ACC112 (cell line): ENCODE data around the gene ZNF326.
"Not testable (repeated sequence)": the region's sequence is repeated elsewhere in the genome, so short reads cannot be mapped to it uniquely, and the experiment has no call there.

Experiments
- H2AFZ ChIP-seq: fragments of 200-600 bp; sonication (generic); one replicate; pipeline ENCODE4 v1.6.0; 2017; ENCODE audit warnings: antibody characterized with exemption, low read length; ENCODE audit not compliant: unreplicated experiment
- H3K27ac ChIP-seq: fragments of 200-600 bp; sonication (generic); 2 replicates; pipeline ENCODE4 v1.5.1; 2014; ENCODE audit warnings: low read depth, mild to moderate bottlenecking, antibody characterized with exemption, low read length, moderate library complexity
- H3K27me3 ChIP-seq: fragments of 200-600 bp; sonication (generic); 2 replicates; pipeline ENCODE4 v1.6.1; 2014; ENCODE audit warnings: mild to moderate bottlenecking, antibody characterized with exemption, low read length, moderate library complexity, mixed read lengths; ENCODE audit not compliant: insufficient read depth
- H3K36me3 ChIP-seq: fragments of 200-600 bp; sonication (generic); 2 replicates; pipeline ENCODE4 v1.6.1; 2016; ENCODE audit warnings: mild to moderate bottlenecking, antibody characterized with exemption, low read length, moderate library complexity, mixed read lengths; ENCODE audit not compliant: insufficient read depth
- H3K4me1 ChIP-seq: fragments of 200-600 bp; sonication (generic); one replicate; pipeline ENCODE4 v1.6.1; 2016; ENCODE audit warnings: low read length, mixed read lengths; ENCODE audit not compliant: insufficient read depth, unreplicated experiment, control insufficient read depth
- H3K4me3 ChIP-seq: fragments of 200-600 bp; sonication (generic); 2 replicates; pipeline ENCODE4 v1.5.1; 2014; ENCODE audit warnings: mild to moderate bottlenecking, low read depth, low read length
- H3K79me2 ChIP-seq: fragments of 200-600 bp; sonication (generic); one replicate; pipeline ENCODE4 v1.6.0; 2016; ENCODE audit warnings: low read length; ENCODE audit not compliant: control insufficient read depth, unreplicated experiment, insufficient read depth

ZNF326 gene

GRCh38 chr1:89971600-89971999, 23.3 kb upstream of the ZNF326 start:
- Histone ChIP-seq H3K27ac (no peak overlapping the region), H3K4me1 (peaks cover 25% of the 10 kb centered on the region), H3K79me2 (no peaks in the 10 kb centered on the region), H3K27me3 (no peaks in the 10 kb centered on the region), H3K36me3 (no peaks in the 10 kb centered on the region), H2AFZ (no peak overlapping the region), H3K4me3 (no peak overlapping the region)

- Histone ChIP-seq H3K4me1 (peaks cover 25% of the 10 kb centered on the region), H2AFZ (no peak overlapping the region), H3K79me2 (no peaks in the 10 kb centered on the region), H3K36me3 (no peaks in the 10 kb centered on the region), H3K27me3 (no peaks in the 10 kb centered on the region), H3K27ac (no peak overlapping the region), H3K4me3 (no peak overlapping the region)
Measured at GRCh38 chr1:89972024-89972423, 22.9 kb upstream of the ZNF326 start.

- H3K36me3 ChIP-seq = no peaks in the 10 kb centered on the region
- no peaks in the 10 kb centered on the region for H3K79me2 ChIP-seq
- no peak overlapping the region for H3K4me3 ChIP-seq
- no peaks in the 10 kb centered on the region for H3K27me3 ChIP-seq
- H2AFZ ChIP-seq = peak overlapping the region; percentile 51
- no peak overlapping the region for H3K27ac ChIP-seq
- H3K4me1 ChIP-seq = peaks cover 29% of the 10 kb centered on the region
Measured at GRCh38 chr1:89973471-89974127, 21.3 kb upstream of the ZNF326 start.

- Histone ChIP-seq H3K4me1 (peaks cover 31% of the 10 kb centered on the region), H2AFZ (peak overlapping the region; percentile 47), H3K4me3 (no peak overlapping the region), H3K79me2 (no peaks in the 10 kb centered on the region), H3K27me3 (no peaks in the 10 kb centered on the region), H3K27ac (peak overlapping the region; percentile 89), H3K36me3 (no peaks in the 10 kb centered on the region)
Measured at GRCh38 chr1:89974256-89974655, 20.7 kb upstream of the ZNF326 start.

GRCh38 chr1:89974696-89975470, 20.0 kb upstream of the ZNF326 start:
- H3K36me3 ChIP-seq = no peaks in the 10 kb centered on the region
- peak overlapping the region; percentile 53 for H3K4me3 ChIP-seq
- peak overlapping the region; percentile 89 for H3K27ac ChIP-seq
- no peaks in the 10 kb centered on the region for H3K27me3 ChIP-seq
- peak overlapping the region; percentile 83 for H2AFZ ChIP-seq
- peaks cover 31% of the 10 kb centered on the region for H3K4me1 ChIP-seq
- H3K79me2 ChIP-seq = no peaks in the 10 kb centered on the region

GRCh38 chr1:89975540-89976125, 19.3 kb upstream of the ZNF326 start:
- H3K4me3 ChIP-seq = peak overlapping the region; percentile 53

GRCh38 chr1:89978755-89979154, 16.2 kb upstream of the ZNF326 start:
- no peaks in the 10 kb centered on the region for H3K79me2 ChIP-seq
- H3K27ac ChIP-seq = no peak overlapping the region
- no peaks in the 10 kb centered on the region for H3K36me3 ChIP-seq
- no peaks in the 10 kb centered on the region for H3K27me3 ChIP-seq
- H3K4me3 ChIP-seq = no peak overlapping the region
- peaks cover 32% of the 10 kb centered on the region for H3K4me1 ChIP-seq
- no peak overlapping the region for H2AFZ ChIP-seq

More at GRCh38 chr1:89975540-89976125, 19.3 kb upstream of the ZNF326 start:
- no peaks in the 10 kb centered on the region for H3K79me2 ChIP-seq
- peaks cover 35% of the 10 kb centered on the region for H3K4me1 ChIP-seq
- peak overlapping the region; percentile 83 for H2AFZ ChIP-seq
- peak overlapping the region; percentile 89 for H3K27ac ChIP-seq
- H3K27me3 ChIP-seq = no peaks in the 10 kb centered on the region
- no peaks in the 10 kb centered on the region for H3K36me3 ChIP-seq

GRCh38 chr1:89980605-89981004, 14.3 kb upstream of the ZNF326 start:
- Histone ChIP-seq H3K36me3 (no peaks in the 10 kb centered on the region), H3K27ac (no peak overlapping the region), H3K4me3 (no peak overlapping the region), H3K79me2 (no peaks in the 10 kb centered on the region), H2AFZ (peak overlapping the region; percentile 7), H3K27me3 (no peaks in the 10 kb centered on the region), H3K4me1 (peaks cover 16% of the 10 kb centered on the region)

- H3K4me3 ChIP-seq, H3K36me3 ChIP-seq, H3K27me3 ChIP-seq, H3K27ac ChIP-seq, H3K79me2 ChIP-seq, H2AFZ ChIP-seq: not testable (repeated sequence)
- H3K4me1 ChIP-seq = peaks cover 11% of the 10 kb centered on the region
Measured at GRCh38 chr1:89982846-89983245, 12.1 kb upstream of the ZNF326 start.

GRCh38 chr1:89984564-89985116, 10.3 kb upstream of the ZNF326 start:
- not testable (repeated sequence) for H3K79me2 ChIP-seq, H2AFZ ChIP-seq, H3K27ac ChIP-seq, H3K27me3 ChIP-seq, H3K36me3 ChIP-seq, H3K4me3 ChIP-seq, H3K4me1 ChIP-seq
